Measurements from ENCODE around the gene DNER.

Gene DNER

GRCh38 chr2:229566370-229566769, 148.0 kb downstream of the DNER start:
- TF ChIP-seq CTCF (IDR thresholded peaks at IDR 0.05; ENCODE audit: extremely low read depth, insufficient read depth, missing control alignments): no peak
- no peak for DNase-seq (ENCODE audit: low spot score)
- in situ Hi-C loops (cut with MboI; ENCODE audit: low pct_unique_long_range_greater_than_20kb, low sequenced_read_pairs, unreplicated experiment): no loop called here

GRCh38 chr2:229564300-229564907, 150.0 kb downstream of the DNER start:
- in situ Hi-C loops (cut with MboI; ENCODE audit: low pct_unique_long_range_greater_than_20kb, low sequenced_read_pairs, unreplicated experiment): no loop called here
- no peak for TF ChIP-seq CTCF (IDR thresholded peaks at IDR 0.05; ENCODE audit: extremely low read depth, insufficient read depth, missing control alignments)
- no peak for DNase-seq (ENCODE audit: low spot score)

GRCh38 chr2:229563388-229563787, 151.0 kb downstream of the DNER start:
- DNase-seq (ENCODE audit: low spot score): no peak
- no peak for TF ChIP-seq CTCF (IDR thresholded peaks at IDR 0.05; ENCODE audit: extremely low read depth, insufficient read depth, missing control alignments)
- in situ Hi-C loops (cut with MboI; ENCODE audit: low pct_unique_long_range_greater_than_20kb, low sequenced_read_pairs, unreplicated experiment): no loop called here

GRCh38 chr2:229562472-229563127, 151.8 kb downstream of the DNER start:
- no peak for DNase-seq (ENCODE audit: low spot score)
- no peak for TF ChIP-seq CTCF (IDR thresholded peaks at IDR 0.05; ENCODE audit: extremely low read depth, insufficient read depth, missing control alignments)
- in situ Hi-C loops (cut with MboI; ENCODE audit: low pct_unique_long_range_greater_than_20kb, low sequenced_read_pairs, unreplicated experiment): no loop called here

- no peak for DNase-seq (ENCODE audit: low spot score)
- no peak for TF ChIP-seq CTCF (IDR thresholded peaks at IDR 0.05; ENCODE audit: extremely low read depth, insufficient read depth, missing control alignments)
- in situ Hi-C loops (cut with MboI; ENCODE audit: low pct_unique_long_range_greater_than_20kb, low sequenced_read_pairs, unreplicated experiment): no loop called here
Observed at GRCh38 chr2:229559986-229560385, 154.4 kb downstream of the DNER start.

- in situ Hi-C loops (cut with MboI; ENCODE audit: low pct_unique_long_range_greater_than_20kb, low sequenced_read_pairs, unreplicated experiment): no loop called here
- no peak for DNase-seq (ENCODE audit: low spot score)
- TF ChIP-seq CTCF (IDR thresholded peaks at IDR 0.05; ENCODE audit: extremely low read depth, insufficient read depth, missing control alignments): no peak
Observed at GRCh38 chr2:229553091-229553490, 161.3 kb downstream of the DNER start.

Data from GM13977 (cell line).